Cardiac ventricle fibroblast (primary cell): ENCODE results near the gene ZNF324B. TPM values are rescaled to one million over a fixed set of nuclear protein-coding genes. Genes with fewer than 3 reads are reported as not detected.

Experiments used
- total RNA-seq: library from RNA; depleted of rRNA; stranded (reverse); fragments of >200 nt; gene quantifications from 2 replicates; pipeline ENCODE4 v1.2.3, GENCODE V29; 2015

Gene ZNF324B
- total RNA-seq = 7.5 and 7.6 TPM in 2 replicates

DNA sequence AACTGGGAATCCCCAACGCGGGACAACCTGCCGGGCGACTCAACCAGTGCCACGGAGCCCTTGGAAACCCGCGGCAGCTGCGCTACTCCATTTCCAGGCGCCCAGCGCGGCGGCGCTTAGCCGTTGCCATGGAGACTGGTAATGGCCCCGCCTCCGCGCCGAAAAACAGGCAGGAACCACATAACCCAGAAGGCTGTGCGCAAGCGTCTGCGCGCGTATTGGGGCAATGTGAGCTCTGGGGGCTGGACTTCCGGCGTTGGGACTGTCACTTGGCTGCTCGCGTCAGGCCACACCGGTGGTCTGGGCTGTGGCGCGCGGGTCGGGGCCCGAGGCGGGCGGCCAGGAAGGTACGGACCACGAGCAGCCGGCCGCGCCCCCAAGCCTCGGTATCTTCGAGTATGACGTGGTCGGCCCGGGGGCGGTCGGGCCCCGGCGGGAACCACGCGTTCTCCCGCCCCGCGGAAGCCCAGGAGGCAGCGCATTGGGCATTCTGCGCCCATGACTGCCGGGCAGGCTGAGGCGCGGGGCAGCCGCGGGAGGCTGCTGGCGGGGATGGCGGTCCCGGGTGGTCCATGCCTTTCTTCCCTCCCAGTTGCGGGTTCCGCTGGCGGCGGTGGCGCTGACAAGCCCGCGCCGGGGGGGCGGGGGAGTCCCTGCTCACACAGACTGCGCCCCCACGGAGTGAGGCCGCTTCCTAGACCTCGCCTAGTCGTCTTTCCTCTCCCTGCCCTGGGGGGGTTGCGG lies at the start of gene ZNF324B:
Gene ZNF324B (plus strand): TSS at position 265 of the 744 bp plus-strand sequence. CDS start 2,080 bp downstream, outside the sequence.

DNA sequence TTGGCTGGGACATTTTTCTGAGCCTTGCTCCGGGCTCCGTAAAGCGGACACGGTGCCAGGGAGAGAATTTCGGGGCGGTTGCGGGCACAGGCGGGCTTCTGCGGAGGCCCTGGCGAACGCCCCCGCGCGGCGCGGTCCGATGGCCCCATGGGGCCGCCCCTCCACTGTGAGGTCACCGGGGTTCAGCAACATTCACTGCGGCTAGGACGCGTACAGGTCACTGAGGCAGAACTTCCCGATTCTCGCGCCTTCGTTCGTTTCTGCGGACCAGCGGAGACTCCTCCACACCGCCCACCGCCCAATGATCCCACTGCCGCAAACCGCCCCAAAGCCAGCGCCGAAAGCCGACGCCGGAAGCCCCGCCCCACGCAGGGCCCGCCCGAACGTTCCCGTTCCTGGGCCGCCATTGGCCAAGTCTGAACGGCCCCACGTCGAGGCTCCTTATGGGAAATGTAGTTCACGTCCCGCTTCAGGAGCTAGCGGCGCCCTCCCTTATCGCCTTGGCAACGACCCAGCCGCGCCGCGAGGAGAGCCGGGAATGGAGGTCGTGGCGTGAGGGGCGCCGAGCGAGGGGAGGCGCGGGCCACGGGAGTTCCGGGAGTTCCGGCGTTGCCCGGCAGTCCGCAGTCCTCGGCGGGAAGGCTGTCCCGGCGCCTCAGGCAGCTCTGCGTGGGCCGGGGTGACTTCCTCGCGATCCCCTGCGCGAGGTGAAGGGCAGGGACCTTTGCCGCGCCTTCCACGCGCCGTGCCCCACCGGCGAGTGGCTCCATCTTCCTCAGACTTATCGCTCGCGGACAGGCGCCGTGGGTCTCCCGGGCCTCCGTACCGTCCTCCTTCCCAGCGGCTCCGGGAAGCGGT lies 43.0 kb upstream of the ZNF324B start, which contains the start of gene ZNF584:
Gene ZNF584 (plus strand): TSS at position 498 of the 858 bp plus-strand sequence. CDS start 499 bp downstream, outside the sequence.

DNA sequence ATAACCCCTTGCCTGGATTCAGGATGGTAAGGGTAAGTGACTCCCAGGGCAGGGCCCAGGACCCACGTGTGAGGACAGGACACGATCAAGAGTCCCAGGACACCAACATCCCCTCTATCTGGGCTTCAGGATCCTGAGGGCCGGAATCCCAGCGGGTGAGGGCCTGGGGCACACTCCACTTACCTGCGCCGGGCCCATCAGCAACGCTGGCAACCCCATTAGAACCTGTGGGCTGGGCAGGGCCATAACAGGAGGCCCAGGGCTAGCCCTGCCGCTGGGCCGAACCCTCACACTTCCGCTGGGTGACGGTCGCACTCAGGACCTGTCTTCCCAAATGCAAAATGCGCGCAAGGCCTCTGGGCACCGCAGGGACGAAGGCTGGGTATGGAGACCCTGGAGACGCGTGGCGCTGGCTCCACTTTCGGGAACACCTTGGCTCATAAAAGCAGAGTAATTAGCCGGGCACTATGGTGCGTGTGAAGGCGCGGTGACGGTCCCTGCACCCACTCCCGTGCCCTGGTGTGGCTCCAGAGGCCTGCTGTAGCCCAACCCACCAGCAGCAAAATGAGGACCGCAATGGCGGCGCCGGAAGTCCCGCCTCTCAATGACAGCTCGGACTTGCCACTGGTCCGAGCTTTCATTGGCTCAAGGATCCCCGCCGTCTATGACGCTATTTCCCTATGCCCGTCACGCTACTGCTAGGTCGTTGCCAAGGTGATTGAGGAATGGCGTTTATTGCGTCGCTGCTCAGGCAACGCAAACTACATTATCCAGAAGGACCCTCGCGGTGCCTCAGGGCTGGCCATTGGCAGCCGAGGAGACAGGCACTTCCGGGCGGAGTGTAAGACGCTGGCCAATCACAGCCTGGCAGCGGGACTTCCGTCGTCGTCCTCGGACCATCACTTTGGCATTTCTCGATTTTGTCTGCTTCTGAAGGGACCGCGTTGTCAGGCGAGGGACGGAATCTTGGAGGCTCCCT lies 11.6 kb upstream of the ZNF324B start, which contains the start of gene ZNF132:
Gene ZNF132 (minus strand): TSS at position 578 of the 979 bp plus-strand sequence. CDS start 332 bp downstream, at position 246.

DNA sequence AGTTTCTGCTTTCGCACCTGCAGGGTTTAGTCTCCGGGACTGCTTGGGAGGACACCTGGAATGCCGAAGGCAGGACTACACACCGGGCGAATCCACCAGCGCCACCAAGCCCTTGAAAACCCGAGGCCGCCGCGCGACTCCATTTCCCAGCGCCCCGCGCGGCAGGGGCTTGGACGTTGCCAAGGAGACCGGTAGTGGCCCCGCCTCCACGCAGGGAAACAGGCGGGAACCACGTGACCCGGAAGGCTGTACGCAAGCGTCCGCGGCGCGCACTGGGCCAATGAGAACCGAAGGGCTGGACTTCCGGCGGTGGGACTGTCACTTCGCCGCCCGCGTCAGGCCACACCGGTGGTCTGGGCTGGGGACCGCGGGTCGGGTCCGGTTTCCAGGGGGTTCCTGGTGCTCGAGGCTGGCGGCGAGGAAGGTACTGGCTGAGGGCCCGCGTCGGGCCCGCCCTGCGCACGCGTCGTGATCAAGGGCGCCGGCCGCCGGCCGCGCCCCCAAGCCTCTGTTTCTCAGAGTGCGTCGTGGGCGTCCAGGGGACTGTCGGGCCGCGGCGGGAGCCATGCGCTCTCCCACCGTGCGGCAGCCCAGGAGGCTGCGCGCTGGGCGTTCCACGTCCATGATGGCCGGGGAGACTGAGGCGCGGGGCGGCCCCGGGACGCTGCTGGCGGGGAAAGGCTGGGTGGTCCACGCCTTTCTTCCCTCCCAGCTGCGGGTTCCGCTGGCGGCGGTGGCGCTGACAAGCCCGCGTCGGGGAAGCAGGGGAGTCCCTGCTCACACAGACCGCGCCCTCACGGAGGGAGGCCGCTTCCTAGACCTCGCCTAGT lies 15.6 kb downstream of the ZNF324B start, which contains the start of gene ZNF324:
Gene ZNF324 (plus strand): TSS at position 321 of the 830 bp plus-strand sequence. CDS start 2,106 bp downstream, outside the sequence.

DNA sequence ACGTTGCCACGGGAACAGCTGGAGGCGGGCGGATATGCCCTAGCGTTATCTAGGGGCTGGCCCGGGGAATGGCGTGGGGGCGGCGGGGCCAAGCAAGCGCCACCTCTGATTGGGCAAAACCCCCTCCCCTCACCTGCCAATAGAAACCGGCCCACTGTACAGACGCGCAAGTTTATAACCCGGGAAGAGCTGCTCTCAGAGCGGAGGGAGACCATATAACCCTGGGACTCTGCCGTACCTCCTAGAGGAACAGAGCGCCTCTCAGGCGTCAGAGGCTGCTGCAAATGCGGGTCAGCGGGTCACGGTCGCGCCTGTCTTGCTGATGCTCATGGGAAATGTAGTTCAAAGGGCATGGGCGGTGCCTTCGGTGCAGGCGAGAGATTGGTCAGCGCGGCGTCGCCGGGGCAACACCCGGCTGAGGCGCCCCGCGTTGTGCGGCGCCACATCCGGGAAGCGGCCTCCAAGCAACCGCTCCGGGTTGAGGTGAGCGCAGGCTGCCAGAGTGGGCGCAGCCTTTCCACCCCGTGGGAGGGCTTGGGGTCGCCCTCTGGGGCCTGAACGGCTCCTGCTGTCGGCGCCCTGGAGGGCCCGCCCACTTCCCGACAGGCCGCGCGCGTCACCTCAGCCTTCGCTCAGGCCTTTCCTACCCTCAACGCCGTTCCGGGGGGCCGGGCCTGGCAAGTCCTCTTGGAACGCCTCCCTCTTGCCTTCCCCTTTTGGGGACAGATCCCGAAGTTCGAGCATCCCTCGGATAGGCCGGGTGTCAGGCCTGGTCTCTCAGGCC lies 24.5 kb downstream of the ZNF324B start, which contains the start of gene ZNF446:
Gene ZNF446 (plus strand): TSS at position 639 of the 784 bp plus-strand sequence. CDS start 867 bp downstream, outside the sequence.

Other genes with a start within 250 kb of the ZNF324B start
- gene ZNF544, start 222.7 kb upstream of the ZNF324B start, total RNA-seq = 24.6 and 33.3 TPM in 2 replicates
- 6.2 and 6.9 TPM in 2 replicates for gene ZNF8, start 172.7 kb upstream of the ZNF324B start, total RNA-seq
- 21.8 and 35.2 TPM in 2 replicates for gene ERVK3-1, start 146.2 kb upstream of the ZNF324B start, total RNA-seq
- gene ZSCAN22, start 124.6 kb upstream of the ZNF324B start, total RNA-seq = 2.4 and 2.8 TPM in 2 replicates
- gene A1BG, start 98.1 kb upstream of the ZNF324B start, total RNA-seq = 24.8 and 61.8 TPM in 2 replicates
- 0.12 and 0.29 TPM in 2 replicates for gene ZNF497, start 88.9 kb upstream of the ZNF324B start, total RNA-seq
- 3.8 and 4.8 TPM in 2 replicates for gene ZNF837, start 70.6 kb upstream of the ZNF324B start, total RNA-seq
- gene RPS5, start 64.4 kb upstream of the ZNF324B start, total RNA-seq = 1,797 and 1,853 TPM in 2 replicates
- gene RNF225, start 56.0 kb upstream of the ZNF324B start, total RNA-seq = not detected in 2 replicates
- 12.7 and 16.5 TPM in 2 replicates for gene ZNF584, start 43.0 kb upstream of the ZNF324B start, total RNA-seq
- gene ZNF132, start 11.5 kb upstream of the ZNF324B start, total RNA-seq = 6.4 and 7.1 TPM in 2 replicates
- gene ZNF324, start 15.5 kb downstream of the ZNF324B start, total RNA-seq = 10.7 and 12.1 TPM in 2 replicates
- 12.8 and 16.3 TPM in 2 replicates for gene ZNF446, start 24.7 kb downstream of the ZNF324B start, total RNA-seq
- gene SLC27A5, start 60.4 kb downstream of the ZNF324B start, total RNA-seq = 4.8 and 5.5 TPM in 2 replicates
- gene ZBTB45, start 68.2 kb downstream of the ZNF324B start, total RNA-seq = 5.9 and 9.4 TPM in 2 replicates
- gene TRIM28, start 92.4 kb downstream of the ZNF324B start, total RNA-seq = 204 and 211 TPM in 2 replicates
- gene CHMP2A, start 103.5 kb downstream of the ZNF324B start, total RNA-seq = 133 and 136 TPM in 2 replicates
- gene UBE2M, start 107.0 kb downstream of the ZNF324B start, total RNA-seq = 21.6 and 30.4 TPM in 2 replicates
- 7.4 and 13.3 TPM in 2 replicates for gene MZF1, start 121.7 kb downstream of the ZNF324B start, total RNA-seq